HCT116 (cell line): Measurements from ENCODE around the gene SEC22A. TPM values are rescaled to one million over a fixed set of nuclear protein-coding genes. Genes with fewer than 3 reads are reported as not detected.

ENCODE experiments used
- ATAC-seq: fragments of 200-7000 bp; cut with Tn5 transposase; 2 replicates; pipeline ENCODE4 v1.9.1; 2020; ENCODE audit warnings: mild to moderate bottlenecking, moderate library complexity
- BruUV-seq: library from RNA; stranded (reverse); fragments of 400-500 nt; replicated peaks from 2 replicates; lab custom pipeline; 2021; lab: Mats Ljungman, UMichigan
- CTCF ChIA-PET: fragments of 300-600 bp; sonication (Branson Sonifier 250); formaldehyde crosslinking; loops from one replicate; lab custom pipeline; 2021; ENCODE audit warnings: antibody characterized with exemption; lab: Charles Lee
- POLR2A ChIA-PET: fragments of 300-600, 350-600 bp; sonication (Branson Sonifier 250); formaldehyde crosslinking; loops from one replicate; lab custom pipeline; 2021; ENCODE audit warnings: antibody characterized with exemption; lab: Charles Lee
- RAD21 ChIA-PET, 2 experiments: fragments of 300-600 bp; sonication (Branson Sonifier 250); formaldehyde crosslinking; loops; one replicate each; lab custom pipeline; 2023; ENCODE audit warnings: low total read pairs in 2 of 2; ENCODE audit not compliant: uncharacterized antibody in 2 of 2, unreplicated experiment in 2 of 2, low non-redundant PET in 1 of 2; lab: Charles Lee
- DNase-seq: peaks from one replicate; pipeline ENCODE4 v3.0.0-alpha.2; 2010; ENCODE audit warnings: low read depth, low spot score
- H2AFZ ChIP-seq: fragments of 200-600 bp; shearing (Covaris generic), sonication (generic); 2 replicates; pipeline ENCODE4 v1.6.1; 2017; ENCODE audit warnings: low read depth, mixed run types, mixed read lengths, antibody characterized with exemption, low read length; ENCODE audit not compliant: poor library complexity, severe bottlenecking
- H3K27ac ChIP-seq: 2 replicates; pipeline ENCODE4 v1.5.1; 2012; ENCODE audit warnings: low read depth, low read length
- H3K27me3 ChIP-seq: fragments of 200-600 bp; sonication (generic); 2 replicates; pipeline ENCODE4 v1.6.1; 2016; ENCODE audit warnings: mixed run types, low read length, mixed read lengths; ENCODE audit not compliant: insufficient read depth
- H3K36me3 ChIP-seq, 2 experiments: fragments of 200-500 bp in 1 of 2; fragments of 200-600 bp in 1 of 2; sonication (Bioruptor generic) in 1 of 2; sonication (generic) in 1 of 2; 2 replicates each; pipeline versions ENCODE4 v1.5.1 to v1.6.1; 2014 to 2016; ENCODE audit warnings: low read length in 2 of 2, inconsistent platforms in 1 of 2, mixed read lengths in 1 of 2, mixed run types in 1 of 2; ENCODE audit not compliant: insufficient read depth in 2 of 2, control insufficient read depth in 1 of 2
- H3K4me1 ChIP-seq, 2 experiments: fragments of 200-600 bp in 1 of 2; sonication (generic) in 1 of 2; 2 replicates each; pipeline versions ENCODE4 v1.5.1 to v1.6.1; 2012 to 2017; ENCODE audit warnings: low read length in 2 of 2, inconsistent platforms in 1 of 2, mild to moderate bottlenecking in 1 of 2, mixed read lengths in 1 of 2, mixed run types in 1 of 2, moderate library complexity in 1 of 2; ENCODE audit not compliant: insufficient read depth in 2 of 2, control insufficient read depth in 1 of 2
- H3K4me2 ChIP-seq: fragments of 200-600 bp; sonication (generic); 2 replicates; pipeline ENCODE4 v1.6.1; 2017; ENCODE audit warnings: mixed run types, low read length, mixed read lengths
- H3K4me3 ChIP-seq, 2 experiments: fragments of 200-600 bp in 1 of 2; sonication (generic) in 1 of 2; replicated peaks in 1 of 2; 2 replicates each; pipeline ENCODE4 v1.5.1; 2011 to 2016; ENCODE audit warnings: low read length in 2 of 2, control low read depth in 1 of 2, low read depth in 1 of 2, mild to moderate bottlenecking in 1 of 2, mixed read lengths in 1 of 2, mixed run types in 1 of 2
- H3K79me2 ChIP-seq: fragments of 200-600 bp; sonication (generic); 2 replicates; pipeline ENCODE4 v1.6.1; 2017; ENCODE audit warnings: mild to moderate bottlenecking, mixed run types, low read length, moderate library complexity, mixed read lengths; ENCODE audit not compliant: insufficient read depth
- H3K9ac ChIP-seq: fragments of 200-600 bp; sonication (generic); 2 replicates; pipeline ENCODE4 v1.6.1; 2016; ENCODE audit warnings: low read length, mixed read lengths
- H3K9me2 ChIP-seq: fragments of 200-600 bp; sonication (generic), shearing (Covaris generic); 2 replicates; pipeline ENCODE4 v1.6.1; 2017; ENCODE audit warnings: mixed run types, mild to moderate bottlenecking, moderate library complexity; ENCODE audit not compliant: insufficient read depth
- H3K9me3 ChIP-seq, 2 experiments: fragments of 200-500 bp in 1 of 2; fragments of 200-600 bp in 1 of 2; sonication (Bioruptor generic) in 1 of 2; sonication (generic) in 1 of 2; 2 replicates each; pipeline ENCODE4 v1.6.1; 2014 to 2017; ENCODE audit warnings: low read length in 2 of 2, mixed read lengths in 2 of 2, inconsistent platforms in 1 of 2, low read depth in 1 of 2, mild to moderate bottlenecking in 1 of 2, mixed run types in 1 of 2, moderate library complexity in 1 of 2; ENCODE audit not compliant: control insufficient read depth in 1 of 2, insufficient read depth in 1 of 2
- H4K20me1 ChIP-seq: fragments of 200-600 bp; sonication (generic), shearing (Covaris generic); 2 replicates; pipeline ENCODE4 v1.6.1; 2017; ENCODE audit warnings: mixed run types, mild to moderate bottlenecking, moderate library complexity; ENCODE audit not compliant: insufficient read depth
- CBX3 ChIP-seq: IDR thresholded peaks from 2 replicates; pipeline ENCODE4 v1.6.1; 2012; ENCODE audit warnings: low read depth
- EZH2 ChIP-seq: fragments of 200-600 bp; sonication (generic); IDR thresholded peaks from 2 replicates; pipeline ENCODE4 v1.6.1; 2017; ENCODE audit warnings: antibody characterized with exemption, mixed run types
- EZH2phosphoT487 ChIP-seq: fragments of 200-600 bp; IDR thresholded peaks from 2 replicates; pipeline ENCODE4 v1.6.1; 2018; ENCODE audit warnings: antibody characterized with exemption, borderline replicate concordance
- FOSL1 ChIP-seq: IDR thresholded peaks from 2 replicates; pipeline ENCODE4 v1.6.1; 2012; ENCODE audit warnings: low read depth
- JUND ChIP-seq: IDR thresholded peaks from 2 replicates; pipeline ENCODE4 v1.6.1; 2012
- POLR2AphosphoS5 ChIP-seq: IDR thresholded peaks from 2 replicates; pipeline ENCODE4 v1.6.1; 2011; ENCODE audit warnings: mild to moderate bottlenecking, low read depth, low read length, moderate library complexity
- YY1 ChIP-seq: IDR thresholded peaks from 2 replicates; pipeline ENCODE4 v1.6.1; 2011; ENCODE audit warnings: low read length, low read depth, moderate library complexity, mild to moderate bottlenecking; ENCODE audit not compliant: insufficient replicate concordance; ENCODE audit errors: extremely low read depth
- ZFX ChIP-seq: fragments of 450-650 bp; IDR thresholded peaks from 2 replicates; pipeline ENCODE4 v1.6.1; 2017
- intact Hi-C: fragments of 100-400 bp; cut with micrococcal nuclease; formaldehyde crosslinking; loops from 2 replicates; pipeline ENCODE4 v1.10.0; 2022
- total RNA-seq: library from RNA; stranded (reverse); gene quantifications from one replicate; pipeline ENCODE4 v1.2.1, GENCODE V29; 2021; ENCODE audit not compliant: unreplicated experiment
- TF ChIP-seq, protein P1 (sequence below): IDR thresholded peaks from 2 replicates; pipeline ENCODE4 v1.6.1; 2012
- TF ChIP-seq, protein P2 (sequence below): IDR thresholded peaks from 2 replicates; pipeline ENCODE4 v1.6.1; 2011; ENCODE audit warnings: mild to moderate bottlenecking, low read length, moderate library complexity; ENCODE audit not compliant: insufficient replicate concordance; ENCODE audit errors: extremely low read depth

The SEC22A gene
- total RNA-seq, 1 experiment from 2014 or later, result 10.6 TPM

DNA sequence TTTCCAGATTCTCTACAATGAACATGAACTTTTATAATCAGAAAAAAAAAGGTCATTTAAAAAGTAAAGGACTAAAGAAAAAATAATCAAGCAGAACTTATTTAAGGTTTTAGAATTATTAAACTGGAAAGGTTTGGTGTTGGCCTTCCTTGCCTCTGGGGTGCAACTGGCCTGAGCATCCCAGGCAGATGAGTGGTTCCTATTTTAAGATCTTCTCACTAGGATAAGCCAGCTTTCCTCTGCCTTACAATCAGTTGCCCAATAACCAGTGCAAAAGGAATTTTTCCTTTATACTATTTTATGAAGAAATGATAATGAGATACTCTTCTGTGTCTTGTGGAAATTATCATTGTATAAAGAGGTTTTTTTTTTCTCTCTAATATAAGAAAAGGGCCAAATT, 56.6 kb downstream of the SEC22A start:
- no peaks in the 10 kb centered on the region for H3K79me2 ChIP-seq
- POLR2A ChIA-PET, result no interaction called here

More for the DNA sequence above, 56.6 kb downstream of the SEC22A start:
- Histone ChIP-seq H2AFZ (no peak overlapping the region), H3K36me3 (no peaks in the 10 kb centered on the region), H3K9ac (no peak overlapping the region), H4K20me1 (no peaks in the 10 kb centered on the region), H3K27ac (no peak overlapping the region), H3K9me2 (no peaks in the 10 kb centered on the region), H3K27me3 (no peaks in the 10 kb centered on the region), H3K4me2 (no peak overlapping the region), H3K4me3 (no peak overlapping the region), H3K9me3 (no peaks in the 10 kb centered on the region), H3K4me1 (no peaks in the 10 kb centered on the region)
- CTCF ChIA-PET, result interaction anchor here (1.0 to 1.6 kb wide), 3 partner anchors 10 to 865 kb away, joined by 3 to 4 read pairs (median 4); no protein-coding TSS in a partner anchor
- ATAC-seq, result no peak
- intact Hi-C loops, result loop anchor here (1.0 to 5.0 kb wide), 4 partner anchors 211 to 861 kb away; partner anchors contain the start of gene SEMA5B
- no TSS peak for BruUV-seq
- no peak for DNase-seq
- RAD21 ChIA-PET, result no interaction called here
- TF ChIP-seq YY1 (no peak), POLR2AphosphoS5 (no peak), EZH2 (no peak), CBX3 (no peak), EZH2phosphoT487 (no peak), FOSL1 (no peak), ZFX (no peak), JUND (no peak)
- TF ChIP-seq, protein P1, sequence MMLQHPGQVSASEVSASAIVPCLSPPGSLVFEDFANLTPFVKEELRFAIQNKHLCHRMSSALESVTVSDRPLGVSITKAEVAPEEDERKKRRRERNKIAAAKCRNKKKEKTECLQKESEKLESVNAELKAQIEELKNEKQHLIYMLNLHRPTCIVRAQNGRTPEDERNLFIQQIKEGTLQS, result no peak
- TF ChIP-seq, protein P2, sequence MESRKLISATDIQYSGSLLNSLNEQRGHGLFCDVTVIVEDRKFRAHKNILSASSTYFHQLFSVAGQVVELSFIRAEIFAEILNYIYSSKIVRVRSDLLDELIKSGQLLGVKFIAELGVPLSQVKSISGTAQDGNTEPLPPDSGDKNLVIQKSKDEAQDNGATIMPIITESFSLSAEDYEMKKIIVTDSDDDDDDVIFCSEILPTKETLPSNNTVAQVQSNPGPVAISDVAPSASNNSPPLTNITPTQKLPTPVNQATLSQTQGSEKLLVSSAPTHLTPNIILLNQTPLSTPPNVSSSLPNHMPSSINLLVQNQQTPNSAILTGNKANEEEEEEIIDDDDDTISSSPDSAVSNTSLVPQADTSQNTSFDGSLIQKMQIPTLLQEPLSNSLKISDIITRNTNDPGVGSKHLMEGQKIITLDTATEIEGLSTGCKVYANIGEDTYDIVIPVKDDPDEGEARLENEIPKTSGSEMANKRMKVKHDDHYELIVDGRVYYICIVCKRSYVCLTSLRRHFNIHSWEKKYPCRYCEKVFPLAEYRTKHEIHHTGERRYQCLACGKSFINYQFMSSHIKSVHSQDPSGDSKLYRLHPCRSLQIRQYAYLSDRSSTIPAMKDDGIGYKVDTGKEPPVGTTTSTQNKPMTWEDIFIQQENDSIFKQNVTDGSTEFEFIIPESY, result no peak
